Right lobe of liver (tissue), 6 donors: Measurements from ENCODE around the gene VASN. TPM values are rescaled to one million over a fixed set of nuclear protein-coding genes. Genes with fewer than 3 reads are reported as not detected.
"Not testable (repeated sequence)": the region's sequence is repeated elsewhere in the genome, so short reads cannot be mapped to it uniquely, and the experiment has no call there.

ENCODE experiments used
- ATAC-seq, 4 donors: fragments of 200-7000 bp; cut with Tn5 transposase; one replicate each; pipeline ENCODE4 v1.9.1; 2020; ENCODE audit warnings: mild to moderate bottlenecking in 4 of 4, moderate library complexity in 4 of 4
- DNase-seq, 3 donors: peaks; one replicate each; pipeline ENCODE4 v3.0.0-alpha.2; 2020
- H3K27ac ChIP-seq, 3 donors: fragments of 200-600 bp; one replicate each; pipeline ENCODE4 v1.8.0; 2022
- H3K27me3 ChIP-seq, 2 donors: fragments of 200-600 bp; one replicate each; pipeline ENCODE4 v1.8.0; 2022
- H3K36me3 ChIP-seq, 4 donors: fragments of 200-600 bp; sonication (generic) in 1 of 4; one replicate each; pipeline versions ENCODE4 v1.5.1 to v1.8.0; 2017 to 2022; ENCODE audit warnings: control low read depth in 1 of 4
- H3K4me1 ChIP-seq, 4 donors: fragments of 200-600 bp; sonication (generic) in 1 of 4; one replicate each; pipeline versions ENCODE4 v1.5.1 to v1.8.0; 2017 to 2022; ENCODE audit warnings: control low read depth in 1 of 4
- H3K4me3 ChIP-seq, 3 donors: fragments of 200-600 bp; one replicate each; pipeline ENCODE4 v1.8.0; 2022
- H3K9me3 ChIP-seq, 4 donors: fragments of 200-600 bp; sonication (generic) in 1 of 4; one replicate each; pipeline versions ENCODE4 v1.5.1 to v1.8.0; 2017 to 2022; ENCODE audit warnings: control low read depth in 1 of 4
- CTCF ChIP-seq, 4 donors: fragments of 200-600 bp in 3 of 4; fragments of 450-650 bp in 1 of 4; IDR thresholded peaks; one replicate each; pipeline versions ENCODE4 v1.5.1 to v1.8.0; 2016 to 2022; ENCODE audit warnings: antibody characterized with exemption in 4 of 4, mild to moderate bottlenecking in 2 of 4
- POLR2A ChIP-seq: fragments of 450-650 bp; IDR thresholded peaks from one replicate; pipeline ENCODE4 v1.6.1; 2017; ENCODE audit warnings: antibody characterized with exemption, mild to moderate bottlenecking
- WGBS: methylation state at CpG from one replicate; pipeline ENCODE4 v1.1.6; 2018; ENCODE audit warnings: low coverage, low lambda C conversion rate; ENCODE audit not compliant: insufficient coverage; ENCODE audit errors: missing lambda C conversion rate; 5-methylcytosine and 5-hydroxymethylcytosine counted together
- intact Hi-C, 2 donors: fragments of 100-400 bp; cut with DNase I; formaldehyde crosslinking; loops; one replicate each; pipeline versions ENCODE4 v1.11.2 to v1.14.1; 2022
- total RNA-seq, 6 experiments: library from RNA; depleted of rRNA in 2 of 6; stranded (reverse); fragments of >200 nt in 2 of 6; fragmentation: NEBNext Ultra II Directional in 3 of 6; extraction: Animal tissue kit (Norgen Biotek cat#: 25700) in 3 of 6; gene quantifications; one replicate each; pipeline versions ENCODE4 v1.1.0 to v1.2.4, GENCODE V29; 2016 to 2023
- donor health status: DM: no; HTN: yes; CAD: no.
- donor health status: DM: no; HTN: no; CAD: no.
- donor health status: DM: no; HTN: no; CAD: no.
- donor health status: DM: no; HTN: yes; CAD: no.
- donor health status: DM: no; HTN: yes; CAD: no.

Gene VASN
- total RNA-seq, 6 experiments from 2014 or later: 13.5 to 22.9 (median 16.8) TPM

GRCh38 chr16:4342866-4343744 lies 28.5 kb upstream of the VASN start:
- no peaks in the 10 kb centered on the region for H3K9me3 ChIP-seq
- DNase-seq (no peak), ATAC-seq (no peak)
- no peak for TF ChIP-seq CTCF (IDR thresholded peaks at IDR 0.05)
- TF ChIP-seq POLR2A: no peak
- 100% methylated on average over 3 of the region's 21 CpGs for WGBS
- H3K36me3 ChIP-seq: peaks cover 0 to 17% (median 7%) of the 10 kb centered on the region in 4 donors
- intact Hi-C loops: no loop called here
- no peak overlapping the region for H3K27ac ChIP-seq
- no peaks in the 10 kb centered on the region for H3K27me3 ChIP-seq
- H3K4me1 ChIP-seq: peaks cover 0 to 34% (median 18%) of the 10 kb centered on the region in 4 donors
- H3K4me3 ChIP-seq: no peak overlapping the region

- peak overlapping the region in 1 of 3 donors; percentile 71 for H3K27ac ChIP-seq
- peak in 2 of 4 donors; percentile 8 to 22 for ATAC-seq
- H3K9me3 ChIP-seq, DNase-seq, H3K27me3 ChIP-seq, intact Hi-C loops, H3K4me3 ChIP-seq: not testable (repeated sequence)
- peaks cover 0 to 45% (median 22%) of the 10 kb centered on the region in 4 donors for H3K4me1 ChIP-seq
- 28% methylated on average over 10 of the region's 10 CpGs for WGBS
- peaks cover 0 to 10% (median 5%) of the 10 kb centered on the region in 4 donors for H3K36me3 ChIP-seq
Observed at GRCh38 chr16:4344300-4344982, 27.2 kb upstream of the VASN start.

- Histone ChIP-seq H3K9me3 (no peaks in the 10 kb centered on the region), H3K36me3 (peaks cover 0 to 10% (median 3%) of the 10 kb centered on the region in 4 donors), H3K4me3 (no peak overlapping the region), H3K27me3 (no peaks in the 10 kb centered on the region), H3K4me1 (peaks cover 0 to 53% (median 24%) of the 10 kb centered on the region in 4 donors), H3K27ac (peak overlapping the region in 2 of 3 donors; percentile 41 to 71)
- WGBS: 59% methylated on average over 19 of the region's 26 CpGs
- ATAC-seq (peak in 3 of 4 donors; percentile 2 to 28 (median 15)), DNase-seq (no peak)
- no peak for TF ChIP-seq POLR2A
- TF ChIP-seq CTCF (IDR thresholded peaks at IDR 0.05): no peak
- intact Hi-C loops: no loop called here
Observed at GRCh38 chr16:4344983-4345835, 26.4 kb upstream of the VASN start.

GRCh38 chr16:4345836-4346781 lies 25.5 kb upstream of the VASN start:
- H3K27ac ChIP-seq: peak overlapping the region in 2 of 3 donors; percentile 41 to 71
- H3K4me3 ChIP-seq: peak overlapping the region in 1 of 3 donors; percentile 5
- H3K27me3 ChIP-seq: no peaks in the 10 kb centered on the region
- TF ChIP-seq POLR2A: no peak
- no peak for TF ChIP-seq CTCF (IDR thresholded peaks at IDR 0.05)
- H3K9me3 ChIP-seq: no peaks in the 10 kb centered on the region
- peak; percentile 66 to 76 (median 74) for ATAC-seq
- 20% methylated on average over 10 of the region's 14 CpGs for WGBS
- peaks cover 0 to 55% (median 26%) of the 10 kb centered on the region in 4 donors for H3K4me1 ChIP-seq
- peaks cover 0 to 3% (median 1%) of the 10 kb centered on the region in 4 donors for H3K36me3 ChIP-seq
- DNase-seq: peak in 2 of 3 donors; percentile 62 to 73
- intact Hi-C loops: no loop called here
